Neural cell (in vitro differentiated cells): ENCODE results near the gene TMEM121B. TPM values are rescaled to one million over a fixed set of nuclear protein-coding genes. Genes with fewer than 3 reads are reported as not detected.

Source experiments
- H2AFZ ChIP-seq: fragments of 200-600, 300-800 bp; sonication (generic), shearing (Covaris generic); 2 replicates; pipeline ENCODE4 v1.6.0; 2014; ENCODE audit warnings: low read depth, mild to moderate bottlenecking, antibody characterized with exemption, low read length, moderate library complexity
- H3F3A ChIP-seq: fragments of 200-600 bp; shearing (Covaris generic); 2 replicates; pipeline ENCODE4 v1.6.1; 2016; ENCODE audit warnings: mild to moderate bottlenecking, moderate library complexity, mixed read lengths, antibody characterized with exemption, low read length; ENCODE audit not compliant: insufficient read depth, poor library complexity, severe bottlenecking
- H3K27ac ChIP-seq: fragments of 200-600, 300-800 bp; sonication (generic), shearing (Covaris generic); 2 replicates; pipeline ENCODE4 v1.5.1; 2014; ENCODE audit warnings: mild to moderate bottlenecking, low read length, moderate library complexity
- H3K27me3 ChIP-seq: fragments of 300-800, 200-600 bp; sonication (generic), shearing (Covaris generic); 2 replicates; pipeline ENCODE4 v1.6.0; 2014; ENCODE audit warnings: mild to moderate bottlenecking, low read depth, low read length, moderate library complexity; ENCODE audit not compliant: insufficient read depth
- H3K36me3 ChIP-seq: fragments of 300-800, 200-600 bp; sonication (generic), shearing (Covaris generic); 2 replicates; pipeline ENCODE4 v1.5.1; 2014; ENCODE audit warnings: mild to moderate bottlenecking, antibody characterized with exemption, low read length, moderate library complexity; ENCODE audit not compliant: insufficient read depth
- H3K4me2 ChIP-seq: fragments of 300-800, 200-600 bp; sonication (generic), shearing (Covaris generic); 2 replicates; pipeline ENCODE4 v1.6.0; 2014; ENCODE audit warnings: mild to moderate bottlenecking, low read length
- H3K4me3 ChIP-seq: fragments of 300-800, 200-600 bp; sonication (generic), shearing (Covaris generic); 2 replicates; pipeline ENCODE4 v1.5.1; 2014; ENCODE audit warnings: mild to moderate bottlenecking, low read length, moderate library complexity
- H3K79me2 ChIP-seq: fragments of 200-600 bp; shearing (Covaris generic); replicated peaks from 2 replicates; pipeline ENCODE4 v1.6.0; 2014; ENCODE audit warnings: mild to moderate bottlenecking, low read length, moderate library complexity; ENCODE audit not compliant: insufficient read depth
- H3K9ac ChIP-seq: fragments of 300-800, 200-600 bp; sonication (generic), shearing (Covaris generic); 2 replicates; pipeline ENCODE4 v1.6.1; 2016; ENCODE audit warnings: mild to moderate bottlenecking, low read length, mixed read lengths
- H3K9me2 ChIP-seq: fragments of 200-600 bp; shearing (Covaris generic); 2 replicates; pipeline ENCODE4 v1.6.1; 2016; ENCODE audit warnings: mild to moderate bottlenecking, low read length, mixed read lengths; ENCODE audit not compliant: insufficient read depth
- H3K9me3 ChIP-seq: fragments of 200-600, 300-800 bp; sonication (generic), shearing (Covaris generic); 2 replicates; pipeline ENCODE4 v1.6.1; 2016; ENCODE audit warnings: mild to moderate bottlenecking, mixed run types, low read length, moderate library complexity, mixed read lengths
- H4K20me1 ChIP-seq: fragments of 200-600 bp; shearing (Covaris generic); 2 replicates; pipeline ENCODE4 v1.6.1; 2016; ENCODE audit warnings: mild to moderate bottlenecking, mixed run types; ENCODE audit not compliant: insufficient read depth
- EP300 ChIP-seq: fragments of 450-650 bp; conservative IDR thresholded peaks from 2 replicates; pipeline ENCODE4 v1.6.1; 2014; ENCODE audit warnings: antibody characterized with exemption, mild to moderate bottlenecking, moderate library complexity; ENCODE audit not compliant: poor library complexity, severe bottlenecking
- EZH2 ChIP-seq: fragments of 200-600, 300-800 bp; shearing (Covaris generic), sonication (generic); IDR thresholded peaks from 2 replicates; pipeline ENCODE4 v1.6.1; 2014; ENCODE audit warnings: antibody characterized with exemption, low read length, borderline replicate concordance, mild to moderate bottlenecking; ENCODE audit not compliant: insufficient read depth, poor library complexity, severe bottlenecking
- MXI1 ChIP-seq: fragments of 450-650 bp; conservative IDR thresholded peaks from 2 replicates; pipeline ENCODE4 v1.6.1; 2014; ENCODE audit warnings: antibody characterized with exemption, mild to moderate bottlenecking; ENCODE audit not compliant: poor library complexity, severe bottlenecking
- REST ChIP-seq: IDR thresholded peaks from 2 replicates; pipeline ENCODE4 v1.6.1; 2012; ENCODE audit warnings: borderline replicate concordance
- SMC3 ChIP-seq: fragments of 450-650 bp; conservative IDR thresholded peaks from 2 replicates; pipeline ENCODE4 v1.6.1; 2014; ENCODE audit warnings: antibody characterized with exemption, mild to moderate bottlenecking, moderate library complexity; ENCODE audit not compliant: poor library complexity
- TAF1 ChIP-seq: IDR thresholded peaks from 2 replicates; pipeline ENCODE4 v1.6.1; 2012; ENCODE audit warnings: low read depth
- polyA plus RNA-seq: library from polyadenylated mRNA; depleted of rRNA; stranded (reverse); fragments of >200 nt; gene quantifications from 2 replicates; pipeline ENCODE4 v1.2.3, GENCODE V29; 2014
- TF ChIP-seq, protein P1 (sequence below): fragments of 450-650 bp; IDR thresholded peaks from 2 replicates; pipeline ENCODE4 v1.5.1; 2014; ENCODE audit warnings: antibody characterized with exemption, mild to moderate bottlenecking, moderate library complexity; ENCODE audit not compliant: poor library complexity, severe bottlenecking

The TMEM121B gene
- polyA plus RNA-seq, 1 donor from 2014 or later: 15.8 TPM

DNA sequence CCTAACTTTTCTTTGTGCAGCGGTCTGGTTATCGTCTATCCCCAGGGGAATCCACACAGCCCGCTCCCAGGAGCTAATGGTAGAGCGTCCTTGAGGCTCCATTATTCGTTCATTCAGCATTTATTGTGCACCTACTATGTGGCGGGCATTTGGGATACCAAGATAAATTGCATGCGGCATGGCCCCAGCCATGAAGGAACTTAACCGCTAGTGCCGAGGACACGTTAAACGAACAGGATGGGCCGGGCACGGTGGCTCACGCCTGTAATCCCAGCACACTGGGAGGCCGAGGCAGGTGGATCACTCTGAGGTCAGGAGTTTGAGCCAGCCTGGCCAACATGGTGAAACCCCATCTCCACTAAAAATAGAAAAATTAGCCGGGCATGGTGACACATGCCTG lies 11.2 kb downstream of the TMEM121B start:
- Histone ChIP-seq H2AFZ (no peak overlapping the region), H3K4me3 (no peak overlapping the region), H3K27ac (no peak overlapping the region), H3K27me3 (no peaks in the 10 kb centered on the region), H3K9me3 (no peaks in the 10 kb centered on the region), H3K79me2 (no peaks in the 10 kb centered on the region), H3F3A (no peaks in the 10 kb centered on the region), H3K4me2 (no peak overlapping the region), H3K36me3 (no peaks in the 10 kb centered on the region), H3K9me2 (no peaks in the 10 kb centered on the region), H4K20me1 (no peaks in the 10 kb centered on the region), H3K9ac (no peak overlapping the region)
- no peak for TF ChIP-seq EZH2
- TF ChIP-seq, protein P1, sequence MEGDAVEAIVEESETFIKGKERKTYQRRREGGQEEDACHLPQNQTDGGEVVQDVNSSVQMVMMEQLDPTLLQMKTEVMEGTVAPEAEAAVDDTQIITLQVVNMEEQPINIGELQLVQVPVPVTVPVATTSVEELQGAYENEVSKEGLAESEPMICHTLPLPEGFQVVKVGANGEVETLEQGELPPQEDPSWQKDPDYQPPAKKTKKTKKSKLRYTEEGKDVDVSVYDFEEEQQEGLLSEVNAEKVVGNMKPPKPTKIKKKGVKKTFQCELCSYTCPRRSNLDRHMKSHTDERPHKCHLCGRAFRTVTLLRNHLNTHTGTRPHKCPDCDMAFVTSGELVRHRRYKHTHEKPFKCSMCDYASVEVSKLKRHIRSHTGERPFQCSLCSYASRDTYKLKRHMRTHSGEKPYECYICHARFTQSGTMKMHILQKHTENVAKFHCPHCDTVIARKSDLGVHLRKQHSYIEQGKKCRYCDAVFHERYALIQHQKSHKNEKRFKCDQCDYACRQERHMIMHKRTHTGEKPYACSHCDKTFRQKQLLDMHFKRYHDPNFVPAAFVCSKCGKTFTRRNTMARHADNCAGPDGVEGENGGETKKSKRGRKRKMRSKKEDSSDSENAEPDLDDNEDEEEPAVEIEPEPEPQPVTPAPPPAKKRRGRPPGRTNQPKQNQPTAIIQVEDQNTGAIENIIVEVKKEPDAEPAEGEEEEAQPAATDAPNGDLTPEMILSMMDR: no peak
- no peak for TF ChIP-seq EP300

DNA sequence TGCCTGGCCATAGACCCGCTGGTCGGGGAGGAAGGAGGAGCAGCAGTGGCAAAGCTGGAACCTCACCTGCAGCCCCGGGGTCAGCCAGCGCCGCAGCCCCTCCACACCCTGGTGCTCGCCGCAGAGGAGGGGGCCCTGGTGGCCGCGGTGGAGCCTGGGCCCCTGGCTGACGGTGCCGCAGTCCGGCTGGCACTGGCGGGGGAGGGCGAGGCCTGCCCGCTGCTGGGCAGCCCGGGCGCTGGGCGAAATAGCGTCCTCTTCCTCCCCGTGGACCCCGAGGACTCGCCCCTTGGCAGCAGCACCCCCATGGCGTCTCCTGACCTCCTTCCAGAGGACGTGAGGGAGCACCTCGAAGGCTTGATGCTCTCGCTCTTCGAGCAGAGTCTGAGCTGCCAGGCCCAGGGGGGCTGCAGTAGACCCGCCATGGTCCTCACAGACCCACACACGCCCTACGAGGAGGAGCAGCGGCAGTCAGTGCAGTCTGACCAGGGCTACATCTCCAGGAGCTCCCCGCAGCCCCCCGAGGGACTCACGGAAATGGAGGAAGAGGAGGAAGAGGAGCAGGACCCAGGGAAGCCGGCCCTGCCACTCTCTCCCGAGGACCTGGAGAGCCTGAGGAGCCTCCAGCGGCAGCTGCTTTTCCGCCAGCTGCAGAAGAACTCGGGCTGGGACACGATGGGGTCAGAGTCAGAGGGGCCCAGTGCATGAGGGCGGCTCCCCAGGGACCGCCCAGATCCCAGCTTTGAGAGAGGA lies 11.9 kb downstream of the TMEM121B start:
- H2AFZ ChIP-seq: no peak overlapping the region
- no peak overlapping the region for H3K9ac ChIP-seq
- no peaks in the 10 kb centered on the region for H3K36me3 ChIP-seq
- H3K9me3 ChIP-seq: no peaks in the 10 kb centered on the region
- no peaks in the 10 kb centered on the region for H3K9me2 ChIP-seq
- H3K27me3 ChIP-seq: no peaks in the 10 kb centered on the region
- H3K27ac ChIP-seq: no peak overlapping the region
- H3K4me3 ChIP-seq: no peak overlapping the region
- no peak overlapping the region for H3K4me2 ChIP-seq
- H4K20me1 ChIP-seq: no peaks in the 10 kb centered on the region
- no peaks in the 10 kb centered on the region for H3F3A ChIP-seq
- TF ChIP-seq, protein P1: no peak
- no peaks in the 10 kb centered on the region for H3K79me2 ChIP-seq

DNA sequence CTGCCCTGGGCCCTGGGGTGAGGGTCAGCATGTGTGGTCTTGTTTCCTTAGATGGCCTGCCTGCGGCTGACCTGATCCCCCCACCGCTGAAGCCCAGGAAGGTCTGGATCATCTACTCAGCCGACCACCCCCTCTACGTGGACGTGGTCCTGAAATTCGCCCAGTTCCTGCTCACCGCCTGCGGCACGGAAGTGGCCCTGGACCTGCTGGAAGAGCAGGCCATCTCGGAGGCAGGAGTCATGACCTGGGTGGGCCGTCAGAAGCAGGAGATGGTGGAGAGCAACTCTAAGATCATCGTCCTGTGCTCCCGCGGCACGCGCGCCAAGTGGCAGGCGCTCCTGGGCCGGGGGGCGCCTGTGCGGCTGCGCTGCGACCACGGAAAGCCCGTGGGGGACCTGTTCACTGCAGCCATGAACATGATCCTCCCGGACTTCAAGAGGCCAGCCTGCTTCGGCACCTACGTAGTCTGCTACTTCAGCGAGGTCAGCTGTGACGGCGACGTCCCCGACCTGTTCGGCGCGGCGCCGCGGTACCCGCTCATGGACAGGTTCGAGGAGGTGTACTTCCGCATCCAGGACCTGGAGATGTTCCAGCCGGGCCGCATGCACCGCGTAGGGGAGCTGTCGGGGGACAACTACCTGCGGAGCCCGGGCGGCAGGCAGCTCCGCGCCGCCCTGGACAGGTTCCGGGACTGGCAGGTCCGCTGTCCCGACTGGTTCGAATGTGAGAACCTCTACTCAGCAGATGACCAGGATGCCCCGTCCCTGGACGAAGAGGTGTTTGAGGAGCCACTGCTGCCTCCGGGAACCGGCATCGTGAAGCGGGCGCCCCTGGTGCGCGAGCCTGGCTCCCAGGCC lies 12.7 kb downstream of the TMEM121B start:
- Histone ChIP-seq H3F3A (no peaks in the 10 kb centered on the region), H3K9ac (no peak overlapping the region), H3K9me2 (no peaks in the 10 kb centered on the region), H3K4me2 (no peak overlapping the region), H3K27me3 (no peaks in the 10 kb centered on the region), H3K79me2 (no peaks in the 10 kb centered on the region), H4K20me1 (no peaks in the 10 kb centered on the region), H2AFZ (no peak overlapping the region), H3K9me3 (no peaks in the 10 kb centered on the region), H3K36me3 (no peaks in the 10 kb centered on the region), H3K27ac (no peak overlapping the region), H3K4me3 (no peak overlapping the region)
- TF ChIP-seq TAF1 (no peak), EZH2 (no peak), MXI1 (no peak), SMC3 (no peak), REST (no peak)
- TF ChIP-seq, protein P1: no peak
